ENCODE data around the gene KCTD2.
A peak's percentile ranks its signal among the peaks of the same experiment; 100 is the strongest.

Gene KCTD2

DNA sequence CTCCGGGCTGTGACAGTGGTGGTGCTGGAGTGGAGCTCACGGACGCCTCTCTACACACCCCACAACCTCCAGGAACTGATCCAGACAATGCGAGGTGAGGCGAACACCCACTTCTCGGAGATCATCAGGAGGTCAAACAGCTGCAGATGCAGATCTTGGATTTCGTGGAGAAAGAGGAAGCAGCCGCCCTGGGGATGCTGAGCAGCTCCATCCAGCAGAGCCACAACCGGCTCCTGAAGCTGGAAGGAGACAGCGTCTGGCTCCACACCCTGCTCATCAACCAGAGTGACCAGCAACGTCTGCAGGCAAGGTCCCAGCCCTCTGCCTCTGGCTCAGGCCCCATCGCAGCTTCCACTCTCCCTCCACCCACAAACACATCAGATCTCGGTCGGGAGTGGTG, 27.5 kb downstream of the KCTD2 start:
- TF ChIP-seq FOXP2 (optimal IDR thresholded peaks at IDR 0.05; ENCODE audit: borderline replicate concordance, extremely low read depth, extremely low read length, insufficient read depth) (peak; percentile 1), REST (IDR thresholded peaks at IDR 0.05; ENCODE audit: insufficient read depth in 1 of 2, low read depth in 2 of 2, low read length in 2 of 2) (no peak), SIN3A (IDR thresholded peaks at IDR 0.05; ENCODE audit: borderline replicate concordance, insufficient read depth, low read length) (no peak)

DNA sequence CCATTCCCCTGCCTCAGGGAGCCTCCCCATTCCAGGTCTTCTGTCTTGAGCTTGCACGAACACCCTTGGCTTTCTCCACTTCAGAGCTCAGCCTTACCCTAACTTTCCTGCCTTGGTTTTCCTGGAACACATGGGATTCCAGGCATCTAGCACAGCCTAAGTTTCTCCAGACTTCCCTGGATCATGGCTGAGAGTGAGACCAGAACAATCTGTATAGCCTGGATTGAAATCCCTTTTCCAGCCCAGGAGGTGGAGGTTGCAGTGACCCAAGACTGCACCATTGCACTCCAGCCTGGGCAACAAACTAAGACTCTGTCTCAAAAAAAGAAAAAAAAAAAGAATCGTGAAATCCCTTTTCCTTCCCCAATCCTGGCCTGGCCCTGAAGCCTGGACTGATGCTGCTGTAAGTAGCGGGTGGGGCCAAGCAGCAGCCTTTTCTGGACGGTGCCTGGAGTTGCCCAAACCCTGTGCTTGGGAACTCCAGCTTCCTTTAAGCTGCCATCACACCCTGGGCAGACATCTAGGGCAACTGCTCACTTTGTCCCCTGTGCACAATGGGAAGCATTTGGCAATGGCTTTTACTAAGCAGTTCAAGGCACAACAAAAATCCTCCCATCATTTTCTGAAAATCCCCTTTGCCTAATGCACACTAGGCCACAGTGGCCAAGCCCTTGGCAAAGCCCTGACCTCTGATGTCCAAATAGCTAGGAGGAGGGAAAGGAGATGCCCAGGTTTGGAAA, 28.7 kb downstream of the KCTD2 start:
- TF ChIP-seq SIN3A (IDR thresholded peaks at IDR 0.05; ENCODE audit: borderline replicate concordance, insufficient read depth, low read length) (no peak), REST (IDR thresholded peaks at IDR 0.05; ENCODE audit: insufficient read depth in 1 of 2, low read depth in 2 of 2, low read length in 2 of 2) (no peak), POLR2AphosphoS5 (IDR thresholded peaks at IDR 0.05; ENCODE audit: low read depth, low read length) (no peak), TAF1 (IDR thresholded peaks at IDR 0.05; ENCODE audit: borderline replicate concordance, insufficient read depth, low read length) (no peak), FOXP2 (optimal IDR thresholded peaks at IDR 0.05; ENCODE audit: borderline replicate concordance, extremely low read depth, extremely low read length, insufficient read depth) (no peak)

DNA sequence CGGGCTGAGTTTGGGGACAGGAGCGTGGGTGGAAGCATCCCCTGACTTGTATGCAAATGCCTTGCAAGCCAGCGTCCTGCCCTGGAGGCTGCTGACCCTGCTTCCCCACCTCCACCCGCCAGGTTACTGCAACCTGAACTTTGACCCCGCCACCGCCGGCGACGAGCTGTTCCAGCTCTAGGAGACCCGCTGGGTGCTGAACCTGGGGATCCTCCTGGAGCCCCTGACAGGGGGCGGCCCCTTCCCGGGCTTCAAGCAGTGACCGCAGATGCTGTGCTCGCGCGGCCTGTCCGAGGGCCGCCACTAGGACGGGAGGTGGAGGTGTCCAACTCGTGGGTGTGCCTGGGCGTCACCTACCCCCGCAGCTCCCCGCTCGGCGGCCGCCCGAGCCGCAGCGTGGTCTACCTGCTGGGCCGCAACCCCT, 30.1 kb downstream of the KCTD2 start:
- TF ChIP-seq REST (IDR thresholded peaks at IDR 0.05; ENCODE audit: insufficient read depth in 1 of 2, low read depth in 2 of 2, low read length in 2 of 2) (no peak), POLR2AphosphoS5 (IDR thresholded peaks at IDR 0.05; ENCODE audit: low read depth, low read length) (no peak)

GRCh38 chr17:75077496-75078283, 30.7 kb downstream of the KCTD2 start:
- no peak for TF ChIP-seq FOXP2 (optimal IDR thresholded peaks at IDR 0.05; ENCODE audit: borderline replicate concordance, extremely low read depth, extremely low read length, insufficient read depth)
- TF ChIP-seq POLR2AphosphoS5 (IDR thresholded peaks at IDR 0.05; ENCODE audit: low read depth, low read length): no peak
- TF ChIP-seq SIN3A (IDR thresholded peaks at IDR 0.05; ENCODE audit: borderline replicate concordance, insufficient read depth, low read length): no peak
- TF ChIP-seq TAF1 (IDR thresholded peaks at IDR 0.05; ENCODE audit: borderline replicate concordance, insufficient read depth, low read length): no peak
- no peak for TF ChIP-seq REST (IDR thresholded peaks at IDR 0.05; ENCODE audit: insufficient read depth in 1 of 2, low read depth in 2 of 2, low read length in 2 of 2)
